Hematopoietic multipotent progenitor cell treated with erythropoietin and hydrocortisone succinate and interleukin-3 and kit ligand, for 8 days (in vitro differentiated cells): Measurements from ENCODE around the gene CDS2.
A peak's percentile ranks its signal among the peaks of the same experiment; 100 is the strongest.

Experiments used
- DNase-seq: peaks from one replicate; pipeline ENCODE4 v3.0.0-alpha.2; 2015

Gene CDS2

DNA sequence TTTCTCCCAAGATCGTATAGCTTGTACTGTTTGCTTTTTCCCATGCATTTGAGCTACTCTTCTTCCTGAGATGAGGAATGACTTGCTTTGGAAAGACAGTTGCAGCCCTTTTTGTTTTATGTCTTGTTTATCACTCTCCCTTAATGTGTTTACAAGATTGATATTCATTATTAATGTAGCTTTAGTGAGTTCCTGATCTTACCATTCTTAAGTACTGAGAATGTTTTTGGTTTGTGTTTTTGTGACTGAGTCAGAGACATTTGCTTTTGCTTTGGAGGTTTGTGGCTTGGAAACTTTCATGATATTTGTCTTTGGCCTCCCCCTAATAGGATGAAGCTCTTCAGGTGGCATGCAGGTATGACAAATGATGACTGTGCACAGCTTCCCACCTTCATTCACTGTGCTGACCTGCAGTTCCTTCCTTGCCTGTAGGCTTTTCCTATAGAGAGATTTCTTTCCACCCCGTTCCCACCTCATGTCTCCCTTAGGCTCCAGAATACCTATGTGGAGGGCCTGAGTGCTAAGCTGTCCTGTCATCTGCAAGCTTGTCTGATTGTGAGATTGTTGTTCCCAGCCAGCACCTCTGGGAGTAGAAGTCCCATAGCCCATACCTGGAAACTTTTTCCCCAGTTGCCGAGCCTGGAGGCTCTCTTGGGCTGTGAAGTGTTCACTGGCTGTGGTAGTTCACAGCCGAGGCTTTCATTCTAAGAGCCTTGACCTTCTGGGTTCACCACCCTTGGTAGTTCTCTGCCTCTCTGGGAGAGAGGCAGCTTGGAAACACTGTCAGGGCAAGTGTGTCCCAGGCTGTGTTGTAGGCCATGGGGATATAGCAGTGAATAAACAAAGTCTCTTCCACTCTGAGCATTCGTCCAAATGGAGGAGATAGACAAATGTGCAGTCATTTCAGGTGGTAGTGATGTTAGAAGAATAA, 27.1 kb downstream of the CDS2 start:
- DNase-seq, result no peak

DNA sequence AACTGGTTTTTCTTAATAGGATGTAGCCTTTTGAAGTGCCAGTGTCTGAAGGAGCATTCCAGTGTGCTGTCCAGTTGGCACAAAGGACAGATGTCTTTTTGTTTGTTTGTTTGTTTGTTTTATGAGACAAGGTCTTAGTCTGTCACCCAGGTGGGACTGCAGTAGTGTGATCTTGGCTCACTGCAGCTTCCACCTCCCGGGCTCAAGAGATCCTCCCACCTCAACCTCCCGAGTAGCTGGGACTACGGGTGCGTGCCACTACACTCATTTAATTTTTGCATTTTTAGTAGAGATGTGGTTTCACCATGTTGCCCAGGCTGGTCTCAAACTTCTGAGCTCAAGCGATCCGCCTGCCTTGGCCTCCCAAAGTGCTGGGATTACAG, 27.7 kb downstream of the CDS2 start:
- no peak for DNase-seq

DNA sequence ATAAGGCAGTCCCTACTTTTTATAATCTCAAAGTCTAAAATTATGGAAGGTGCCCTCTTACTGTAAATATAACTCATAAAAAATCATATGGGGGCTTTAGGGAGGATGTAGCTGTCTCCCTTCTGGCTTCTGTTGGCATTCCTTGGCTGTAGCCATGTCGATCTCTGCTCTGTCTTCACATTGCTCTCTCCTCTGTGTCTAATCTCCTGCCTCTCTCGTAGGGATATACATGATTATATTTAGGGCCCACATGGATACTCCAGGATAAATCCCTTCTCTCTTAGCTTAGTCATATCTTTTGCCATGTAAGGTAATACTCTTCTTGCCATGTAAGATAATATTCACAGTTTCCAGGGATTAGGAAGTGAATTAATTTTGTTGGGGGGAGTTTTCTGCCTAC, 28.6 kb downstream of the CDS2 start:
- no peak for DNase-seq

DNA sequence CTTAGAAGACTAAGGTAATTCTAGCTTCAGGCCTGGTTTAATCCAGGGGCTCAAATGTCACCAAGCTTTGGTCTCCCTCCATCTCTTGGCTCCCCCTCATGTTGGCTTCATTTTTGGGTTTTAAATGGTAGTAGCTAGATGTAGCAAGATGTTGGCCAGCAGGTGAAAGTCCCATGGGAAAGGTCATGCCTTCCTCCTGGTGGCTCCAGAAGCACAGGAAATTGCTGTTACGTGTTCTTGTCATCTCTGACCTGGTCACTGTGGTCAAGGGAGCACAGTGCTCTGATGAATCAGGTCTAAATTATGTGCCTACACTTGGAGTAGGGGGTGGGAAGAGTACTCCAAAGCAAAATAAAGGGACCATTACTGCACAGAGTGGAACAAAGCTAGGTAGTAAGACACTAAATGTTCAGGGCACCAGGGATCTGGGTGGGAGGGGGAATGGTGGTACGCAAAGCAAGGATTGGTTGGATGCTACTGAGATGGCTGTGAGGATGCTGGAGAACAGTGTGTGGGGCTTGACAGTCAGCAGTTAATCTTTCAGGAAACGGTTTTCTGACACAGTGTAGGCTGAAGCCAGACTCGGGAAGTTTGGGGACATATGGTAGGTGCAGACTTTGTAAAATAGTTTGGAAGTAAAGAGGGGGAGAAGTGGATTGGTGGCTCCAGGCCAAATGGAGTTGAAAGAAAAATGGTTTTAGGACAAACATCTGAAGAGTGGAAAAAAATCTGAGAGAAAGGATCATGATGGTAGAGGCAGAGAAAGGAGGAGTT, 30.1 kb downstream of the CDS2 start:
- no peak for DNase-seq

DNA sequence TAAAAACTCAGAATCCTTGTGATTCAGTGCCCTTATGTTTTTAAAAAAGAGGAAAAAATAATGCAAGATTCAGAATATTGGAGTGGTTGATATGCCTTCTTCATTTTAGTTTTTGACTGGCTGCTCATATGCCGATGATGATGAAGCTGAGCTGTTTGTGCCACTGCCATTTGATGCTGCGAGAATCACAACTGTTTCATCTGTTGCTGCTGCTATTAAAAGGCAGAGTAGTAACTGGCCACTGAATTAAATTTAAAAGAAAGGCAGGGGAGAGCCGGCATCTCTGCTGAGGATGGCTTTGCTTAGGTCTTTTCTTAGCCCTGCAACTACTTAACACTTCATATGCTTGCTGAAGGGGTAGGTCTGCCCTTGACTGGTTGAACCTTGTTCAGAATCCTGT, 33.1 kb downstream of the CDS2 start:
- DNase-seq, result no peak

DNA sequence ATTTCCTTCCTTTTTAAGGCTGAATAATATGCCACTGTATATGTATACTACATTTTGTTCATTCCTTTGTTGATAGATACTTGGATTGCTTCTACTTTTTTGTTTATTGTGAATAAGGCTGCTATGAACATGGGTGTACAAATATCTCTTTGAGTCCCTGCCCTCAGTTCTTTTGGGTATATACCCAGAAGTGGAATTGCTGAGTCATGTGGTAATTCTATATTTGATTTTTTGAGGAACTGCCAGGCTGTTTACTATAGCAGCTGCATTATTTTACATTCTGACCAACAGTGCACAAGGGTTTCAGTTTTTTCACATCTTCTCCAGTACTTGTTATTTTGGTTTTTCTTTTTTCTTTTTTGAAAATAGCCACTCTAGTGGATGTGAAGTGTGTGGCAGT, 34.1 kb downstream of the CDS2 start:
- DNase-seq, result peak; percentile 49

DNA sequence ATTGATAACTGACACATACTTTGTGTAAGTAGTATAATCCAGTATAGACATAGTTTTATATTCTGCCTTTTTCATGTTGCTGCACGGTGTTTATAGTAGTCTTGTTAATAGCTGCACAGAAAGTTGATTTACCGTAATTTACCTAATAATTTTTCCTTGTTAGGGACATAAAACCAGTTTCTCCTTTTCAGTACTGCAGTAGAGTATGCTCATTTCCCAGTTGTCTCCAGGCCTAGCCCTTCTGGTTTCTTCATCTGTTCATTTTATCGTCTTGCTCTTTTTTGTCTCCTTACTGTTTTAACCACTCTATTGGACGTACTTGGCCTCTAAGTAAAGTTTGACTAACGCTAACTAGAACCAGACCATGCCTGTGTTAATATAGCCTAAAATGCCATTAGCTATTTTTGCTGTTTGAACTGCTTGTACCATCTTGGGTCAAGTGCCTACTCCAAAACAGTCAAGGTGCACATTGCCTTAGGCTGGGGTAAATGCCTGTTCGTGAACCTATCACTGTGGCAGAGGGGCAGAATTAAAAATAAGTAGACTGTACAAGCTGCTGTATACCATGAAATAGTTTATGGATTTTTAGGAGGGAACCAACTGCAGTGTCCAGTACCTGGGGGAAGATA, 34.8 kb downstream of the CDS2 start:
- no peak for DNase-seq

DNA sequence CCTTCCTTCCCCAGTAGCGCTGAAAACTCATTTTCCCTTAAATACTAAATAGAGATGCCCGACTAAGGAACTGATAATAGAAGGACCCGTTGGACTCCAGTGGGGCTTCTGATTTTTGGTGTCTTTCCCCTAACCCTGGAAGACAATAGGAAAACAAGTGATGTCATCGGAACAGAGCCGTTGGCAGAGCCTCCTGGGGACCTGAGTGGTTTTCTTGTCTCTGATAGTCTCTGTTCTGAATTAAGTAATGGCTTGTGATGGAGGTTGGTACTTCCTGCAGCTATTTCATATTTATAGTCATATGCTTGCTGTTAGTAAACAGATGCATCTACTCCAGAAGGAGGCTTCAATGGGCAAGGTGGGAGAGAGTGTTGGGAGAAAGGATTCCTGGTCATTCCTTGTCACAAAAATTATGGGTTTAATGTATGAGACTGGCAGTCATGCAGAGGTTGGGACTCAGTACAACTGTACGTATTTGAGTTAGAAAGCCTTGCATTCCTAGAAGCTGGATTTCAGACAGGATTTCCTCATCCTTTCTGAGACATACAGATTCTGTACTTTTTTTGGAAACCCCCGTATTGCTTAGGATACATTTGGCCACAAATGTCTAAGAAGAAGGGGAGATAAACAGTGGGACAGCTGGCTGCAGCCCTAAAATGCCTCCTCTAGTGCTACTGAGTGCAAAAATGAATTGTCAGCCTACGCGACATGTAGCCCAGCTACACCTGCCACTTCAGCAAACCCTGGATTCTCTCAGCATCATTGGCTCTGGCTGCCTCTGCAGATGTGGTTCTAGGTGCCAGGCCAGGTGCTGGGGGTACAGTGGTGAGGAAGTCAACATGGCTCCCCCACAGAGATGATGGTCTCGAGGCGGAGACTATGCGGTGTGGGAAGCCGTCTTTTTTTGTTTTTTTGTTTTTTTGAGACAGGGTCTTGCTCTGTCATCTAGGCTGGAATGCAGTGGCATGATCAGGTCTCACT, 38.1 kb downstream of the CDS2 start:
- DNase-seq, result no peak

DNA sequence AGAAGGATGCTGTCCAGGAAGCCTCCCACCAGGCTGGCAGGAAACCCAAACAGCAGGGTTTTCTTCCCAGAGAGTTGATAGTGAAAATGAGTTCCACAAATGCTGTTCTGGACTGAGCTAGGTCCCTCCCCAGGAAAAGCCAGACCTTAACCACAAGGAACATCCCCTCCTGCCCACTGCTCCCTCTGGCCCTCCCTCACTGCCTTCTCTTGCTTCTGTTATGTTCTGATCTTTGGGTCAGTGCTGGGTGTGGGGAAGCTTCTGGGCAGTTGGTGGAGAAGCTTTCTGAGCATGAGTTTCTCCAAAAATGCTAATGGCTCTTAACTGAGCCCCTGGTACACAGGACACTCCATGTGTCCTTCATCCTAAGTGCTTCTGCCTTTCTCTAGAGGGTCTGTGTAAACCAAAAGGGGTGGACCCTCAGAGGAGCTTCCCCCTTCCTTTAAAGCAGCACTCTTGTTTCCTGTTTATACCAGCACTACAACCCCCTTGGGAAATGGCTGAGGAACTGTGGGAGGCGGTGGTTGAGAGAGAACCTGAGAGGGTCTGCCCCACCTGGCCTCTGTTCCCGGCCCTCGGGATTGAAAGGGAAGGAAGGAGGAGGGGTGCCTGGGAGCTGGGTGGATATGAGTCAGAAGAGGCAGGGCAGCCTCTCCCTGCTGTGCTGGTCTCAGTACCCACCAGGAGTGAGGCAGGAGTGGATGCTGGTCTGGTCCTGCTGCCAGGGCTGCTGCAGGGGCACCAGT, 42.0 kb downstream of the CDS2 start:
- DNase-seq, result no peak

DNA sequence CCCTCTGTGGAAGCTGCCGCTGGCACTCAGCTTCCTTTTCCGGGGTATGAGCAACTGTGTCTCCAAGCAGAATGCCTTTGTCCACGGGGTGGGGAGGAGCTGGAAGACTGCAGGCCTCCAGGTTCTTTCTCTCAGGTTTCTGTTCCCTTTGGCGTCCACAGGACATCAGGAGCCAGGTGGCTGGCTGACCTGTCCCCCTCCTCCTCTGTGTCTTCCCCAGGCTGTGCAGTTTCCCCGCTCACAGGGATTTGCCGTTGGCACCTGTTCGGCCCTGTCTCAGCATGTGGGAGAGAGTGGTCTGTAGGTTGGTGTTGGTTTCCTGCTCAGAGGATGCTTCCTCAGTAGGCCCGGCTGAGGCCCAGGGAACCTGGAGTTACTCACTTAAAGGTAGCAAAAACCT, 43.5 kb downstream of the CDS2 start:
- DNase-seq, result no peak

DNA sequence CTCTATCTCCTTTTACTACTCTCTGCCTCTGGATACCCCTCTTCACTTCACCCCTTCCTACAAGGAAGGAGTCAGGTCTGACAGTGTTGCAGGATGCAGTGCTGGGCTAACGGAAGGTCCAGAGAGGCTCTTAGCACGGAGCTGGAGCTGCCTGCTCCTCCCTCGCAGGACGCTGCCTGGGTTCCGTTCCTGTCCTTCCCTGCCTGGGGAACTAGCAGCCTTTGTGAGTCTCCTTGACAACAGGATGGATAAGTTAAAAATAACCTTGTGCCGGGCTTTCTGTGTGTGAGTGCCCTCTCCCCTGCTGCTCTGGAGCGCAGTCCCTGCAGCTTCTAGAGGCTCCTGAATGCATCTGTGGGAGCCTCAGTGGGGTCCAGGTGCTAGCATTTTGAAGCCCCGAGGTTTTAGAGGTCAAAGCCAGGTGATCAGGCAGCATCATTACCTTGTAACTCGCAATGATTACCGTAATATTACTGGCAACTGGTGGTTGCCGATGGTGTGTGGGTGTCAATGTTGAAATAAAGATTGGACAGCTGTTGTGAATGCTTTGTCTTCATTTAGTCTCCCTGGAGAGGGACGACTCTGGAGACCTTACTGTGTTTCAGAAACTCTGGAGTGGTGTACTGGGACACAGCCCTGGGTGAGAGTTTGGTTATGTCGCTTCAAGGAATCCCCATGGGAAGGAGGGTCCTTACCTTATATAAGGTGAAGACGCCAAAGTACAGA, 44.4 kb downstream of the CDS2 start:
- DNase-seq, result no peak

DNA sequence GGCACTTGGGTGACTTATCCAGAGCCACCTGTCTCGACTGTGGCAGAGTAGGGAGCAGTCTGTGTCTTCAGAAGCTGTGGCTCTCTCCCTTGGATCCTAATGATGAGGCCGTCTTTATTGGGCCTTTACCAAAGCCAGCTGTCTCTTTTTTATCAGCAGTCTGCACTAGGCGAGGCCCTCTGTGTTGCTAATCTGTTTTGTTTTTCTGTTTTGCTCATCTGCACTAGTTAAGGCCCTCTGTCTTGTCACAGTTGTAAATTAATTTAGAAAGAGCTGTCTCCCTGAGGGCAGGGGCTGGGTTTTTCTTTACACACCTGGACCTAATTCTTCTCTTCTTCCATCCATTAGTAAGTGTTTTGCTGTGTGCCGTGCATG, 45.0 kb downstream of the CDS2 start:
- peak; percentile 85 for DNase-seq

DNA sequence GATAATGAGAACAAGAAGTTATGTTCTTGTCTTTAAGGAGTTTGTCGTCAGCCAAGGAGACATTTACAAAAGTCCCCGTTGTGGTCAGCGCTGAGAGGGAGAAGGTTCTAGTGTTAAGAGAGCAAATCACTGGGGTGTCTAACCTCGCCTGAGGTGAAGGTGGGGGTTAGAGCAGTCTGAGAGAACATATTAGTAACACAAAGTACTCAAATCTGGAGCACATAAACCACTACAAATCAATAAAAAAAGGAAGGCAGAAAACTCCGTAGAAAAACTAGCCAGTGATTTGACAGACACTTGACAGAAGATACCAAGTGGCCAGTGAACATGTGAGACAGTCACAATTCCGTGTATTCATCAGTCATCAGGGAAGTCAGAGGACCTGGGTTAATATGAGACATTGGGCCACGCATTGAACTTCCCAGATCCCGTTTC, 45.4 kb downstream of the CDS2 start:
- DNase-seq, result no peak

DNA sequence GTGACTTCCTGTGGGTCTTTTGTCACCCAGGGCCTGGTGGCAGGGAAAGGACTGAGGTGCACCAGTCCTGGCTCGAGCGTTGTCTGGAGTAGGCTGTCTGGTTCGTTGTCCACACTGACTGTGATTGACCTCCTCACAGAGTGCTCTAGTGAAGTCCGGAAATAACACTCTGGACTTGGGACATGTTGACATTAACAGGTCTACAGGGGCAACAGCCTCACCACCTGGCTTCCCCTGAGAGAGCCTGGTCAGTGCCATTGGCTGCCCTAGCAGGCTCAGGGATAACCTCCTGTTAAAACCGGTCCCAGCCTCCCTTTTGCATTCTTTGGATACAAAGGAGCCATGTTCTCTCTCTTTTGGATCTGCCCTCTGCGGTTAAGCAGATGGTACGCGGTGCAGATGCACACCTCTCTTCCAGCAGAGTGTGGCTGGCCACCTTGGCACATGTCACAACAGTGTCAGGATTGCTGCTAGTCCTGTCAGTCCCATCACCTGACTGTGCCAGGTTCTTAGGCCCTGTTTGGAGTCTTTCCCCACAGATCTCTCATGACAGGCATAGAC, 46.2 kb downstream of the CDS2 start:
- DNase-seq, result no peak

DNA sequence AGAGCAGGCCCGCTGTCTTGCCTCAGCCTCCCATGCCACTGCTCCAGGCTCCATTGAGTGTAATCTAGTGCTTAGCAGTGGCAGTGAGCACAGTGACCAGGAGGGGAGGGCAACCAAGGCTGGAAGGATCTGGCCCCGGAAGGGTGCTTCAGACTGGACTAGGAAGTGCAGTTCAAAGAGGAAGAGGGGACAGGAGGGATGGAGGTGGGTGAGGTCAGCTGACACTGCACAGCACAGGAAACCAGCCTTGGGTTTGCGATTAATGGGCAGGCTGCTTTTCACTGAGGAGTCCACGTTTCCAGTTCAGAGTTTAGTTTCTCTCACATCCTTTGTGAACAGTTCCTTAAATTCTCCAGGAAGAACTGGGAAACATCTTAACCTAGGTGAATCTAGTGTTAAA, 46.9 kb downstream of the CDS2 start:
- no peak for DNase-seq

DNA sequence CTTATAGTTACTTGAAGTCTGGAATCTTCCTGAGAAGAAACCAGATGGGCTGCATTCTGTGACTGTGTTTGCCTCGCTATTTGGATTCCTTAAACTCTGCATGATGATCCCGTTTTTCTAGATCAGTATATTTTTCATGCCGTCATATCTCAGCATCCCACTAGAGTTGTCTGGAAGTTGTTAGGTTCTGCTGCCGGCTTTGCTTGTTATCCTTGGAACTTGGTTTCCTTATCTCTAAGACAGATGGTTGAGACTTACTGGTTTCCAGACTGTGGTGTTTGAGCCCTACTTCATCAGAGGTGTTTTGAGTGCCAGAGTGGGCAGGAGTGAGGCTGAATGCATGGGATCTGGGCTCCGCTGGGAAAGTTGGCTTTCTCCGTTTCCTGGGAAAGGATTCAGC, 50.3 kb downstream of the CDS2 start:
- peak; percentile 32 for DNase-seq

DNA sequence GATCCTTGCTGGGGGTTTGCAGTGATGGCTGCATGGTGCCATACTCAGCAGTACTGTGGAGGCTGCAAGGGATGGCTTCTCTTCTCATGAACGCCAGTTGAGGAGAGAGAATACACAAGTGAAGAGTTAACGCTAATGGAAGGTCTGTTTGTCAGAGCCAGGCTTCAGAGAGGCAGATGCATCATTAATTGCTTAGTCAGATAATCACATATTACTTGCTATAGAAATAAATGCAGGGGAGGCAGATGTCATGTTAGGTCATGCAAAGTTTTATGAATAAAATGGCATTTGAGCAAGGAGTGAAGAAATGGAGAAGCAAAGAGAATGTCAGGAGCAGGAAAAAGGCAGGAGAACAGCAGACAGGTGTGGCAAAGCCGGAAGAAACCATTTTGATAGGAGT, 51.2 kb downstream of the CDS2 start:
- no peak for DNase-seq

DNA sequence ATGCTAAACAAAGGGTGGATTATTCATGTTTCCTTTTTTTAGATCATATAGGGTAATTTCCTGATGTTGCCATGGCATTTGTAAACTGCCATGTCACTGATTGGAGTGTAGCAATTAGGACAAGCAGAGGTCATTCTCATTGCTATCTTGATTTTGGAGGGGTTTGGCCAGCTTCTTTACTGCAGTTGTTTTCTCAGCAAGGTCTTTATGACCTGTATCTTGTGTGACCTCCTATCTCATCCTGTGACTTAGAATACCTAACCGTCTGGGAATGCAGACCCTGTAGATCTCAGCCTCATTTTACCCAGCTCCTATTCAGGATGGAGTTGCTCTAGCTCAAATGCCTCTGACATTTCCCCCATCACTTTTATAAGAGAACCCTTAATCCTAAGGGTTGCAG, 53.6 kb downstream of the CDS2 start:
- DNase-seq, result no peak

DNA sequence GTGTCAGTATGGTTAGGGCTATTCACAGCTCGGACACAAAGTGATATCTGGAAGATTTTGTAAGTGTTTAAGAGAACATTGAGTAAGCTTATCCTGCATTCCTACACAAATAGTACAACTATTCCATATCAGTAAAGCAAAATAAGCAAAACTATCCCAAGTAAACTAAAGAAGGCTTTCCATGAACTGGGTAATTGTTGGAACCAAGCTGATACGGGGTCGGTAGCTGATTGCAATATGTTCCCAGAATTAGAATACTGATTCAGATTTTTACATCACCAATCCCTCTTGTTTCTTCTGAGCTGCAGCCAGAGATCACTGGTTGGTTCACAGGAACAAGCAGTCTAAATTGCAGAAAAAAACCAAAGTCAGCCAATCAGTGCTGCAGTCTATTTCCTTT, 54.1 kb downstream of the CDS2 start:
- DNase-seq, result no peak

DNA sequence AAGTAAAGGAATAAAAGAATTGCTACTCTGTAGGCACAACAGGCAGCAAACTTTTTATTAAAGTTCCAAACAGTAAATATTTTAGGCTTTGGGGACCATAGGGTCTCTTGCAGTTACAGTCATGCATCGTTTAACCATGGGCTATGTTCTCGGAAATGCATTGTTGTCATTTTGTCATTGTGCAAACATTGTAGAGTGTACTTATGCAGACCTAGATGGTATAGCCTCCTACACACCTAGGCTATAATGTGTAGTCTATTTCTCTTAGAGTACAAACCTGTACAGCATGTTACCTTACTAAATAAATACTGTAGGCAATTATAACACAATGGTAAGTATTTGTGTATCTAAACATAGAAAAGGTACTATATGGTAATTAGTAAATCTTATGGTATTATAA, 54.7 kb downstream of the CDS2 start:
- no peak for DNase-seq

DNA sequence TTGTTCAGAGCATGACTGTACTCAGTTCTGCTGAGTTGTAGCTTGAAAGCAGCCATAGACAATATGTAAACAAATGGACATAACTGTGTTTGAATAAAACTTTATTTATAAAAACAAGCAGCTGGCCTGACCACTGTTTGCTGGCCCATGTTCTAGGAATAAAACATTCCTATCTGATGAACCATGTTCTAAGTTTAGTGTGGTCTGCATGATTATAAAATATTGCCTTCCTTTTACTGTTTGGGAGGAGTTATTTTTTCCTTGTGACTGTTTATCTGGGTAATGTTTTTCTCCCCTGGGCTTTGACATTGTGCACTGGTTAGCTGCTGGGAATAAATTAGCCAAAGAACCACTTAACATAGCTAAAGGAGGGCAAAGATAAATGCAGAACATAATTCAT, 55.1 kb downstream of the CDS2 start:
- DNase-seq, result peak; percentile 15
